ENCODE results near the gene ADAM15.

The ADAM15 gene

GRCh38 chr1:155110826-155111225, 59.7 kb downstream of the ADAM15 start:
- ChIA-PET CTCF (interaction anchor here (0.6 kb wide), 1 partner anchor 8 kb away, joined by 3 read pairs; no protein-coding TSS in a partner anchor), POLR2A (no interaction called here)
- DNase-seq (ENCODE audit: extremely low spot score) = no peak
- TF ChIP-seq CTCF (IDR thresholded peaks at IDR 0.05; ENCODE audit: control extremely low read depth, extremely low read depth, low read depth, missing control alignments) = no peak
